DMS79 (cell line): ENCODE results near the gene PRDM10.

ENCODE experiments used
- DNase-seq: peaks from one replicate; lab custom pipeline; 2025; lab: John Stamatoyannopoulos, UW

PRDM10 gene

DNA sequence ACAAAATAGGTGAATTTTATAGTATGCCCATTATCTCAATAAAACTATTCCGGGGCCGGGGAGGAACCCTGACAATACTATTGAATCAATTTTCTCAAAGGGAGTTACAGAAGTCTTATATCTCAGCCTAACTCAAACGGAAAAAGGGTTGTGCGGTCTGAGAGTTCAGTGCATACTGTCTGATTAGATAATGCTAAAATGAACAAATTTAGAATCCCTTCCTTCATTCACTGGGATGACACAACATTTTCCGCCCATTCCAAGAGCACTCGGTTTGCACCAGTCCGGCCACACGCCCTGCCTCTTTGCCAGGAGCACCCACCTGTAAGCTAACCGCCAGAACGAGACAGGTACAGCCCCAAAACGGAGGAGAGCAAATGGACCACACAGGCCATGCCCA lies 57.3 kb downstream of the PRDM10 start:
- DNase-seq, result no peak

DNA sequence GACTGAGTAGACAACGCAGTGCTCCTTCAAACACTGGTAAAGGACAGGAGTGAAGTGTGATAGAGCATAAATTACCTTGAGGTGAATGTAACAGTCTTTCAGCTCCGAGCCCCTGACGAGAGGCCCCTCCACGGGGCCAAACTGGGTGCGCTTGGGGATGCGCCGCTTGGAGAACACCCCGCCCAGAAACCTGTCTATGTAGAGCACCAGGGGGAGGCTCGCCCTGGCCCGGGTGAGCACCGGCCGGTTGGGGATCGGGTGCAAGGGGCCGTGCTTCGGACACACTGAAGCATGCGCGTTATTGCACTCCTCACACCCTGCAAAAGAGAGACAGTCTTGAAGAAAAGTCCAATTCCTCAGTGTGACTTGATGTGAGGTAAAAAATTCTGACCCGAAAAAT lies 57.9 kb downstream of the PRDM10 start:
- DNase-seq, result no peak

DNA sequence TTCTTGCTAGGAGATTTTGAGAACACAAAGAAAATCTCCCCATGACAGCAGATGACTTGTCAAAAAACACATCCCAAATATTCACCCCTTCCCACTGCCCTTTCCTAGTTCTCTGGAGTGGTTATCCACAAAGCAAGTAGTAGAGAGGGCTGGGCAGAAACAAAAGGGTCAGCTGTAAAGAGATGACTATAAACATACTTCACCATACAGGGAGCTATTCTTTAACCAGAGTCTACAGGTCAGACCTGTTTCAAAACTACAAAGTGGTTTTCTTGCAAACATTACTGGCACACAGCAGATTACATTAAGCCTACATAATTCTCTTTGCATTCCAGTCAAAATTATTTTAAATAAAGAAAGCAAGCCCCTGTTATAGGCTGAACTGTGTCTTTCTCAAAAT lies 59.6 kb downstream of the PRDM10 start:
- DNase-seq, result no peak

DNA sequence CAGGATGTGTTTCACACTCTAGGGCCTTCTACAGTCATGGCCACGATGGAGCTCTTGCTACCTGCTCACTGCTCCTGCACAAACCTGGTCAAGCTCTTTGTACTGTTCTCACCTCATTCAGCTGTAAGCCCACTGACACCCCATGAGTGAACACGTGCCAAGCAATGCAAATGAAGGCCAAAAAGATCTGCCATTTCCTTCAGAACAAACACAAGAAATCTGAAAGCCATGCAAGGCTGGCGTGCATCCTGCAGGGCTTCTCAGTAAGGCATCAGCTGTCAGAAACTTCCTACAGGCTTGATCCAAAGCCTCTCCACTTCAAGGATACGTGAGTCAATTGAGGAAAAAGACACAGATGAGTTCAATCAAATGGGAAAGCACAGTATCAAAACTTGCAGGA lies 63.1 kb downstream of the PRDM10 start:
- no peak for DNase-seq

DNA sequence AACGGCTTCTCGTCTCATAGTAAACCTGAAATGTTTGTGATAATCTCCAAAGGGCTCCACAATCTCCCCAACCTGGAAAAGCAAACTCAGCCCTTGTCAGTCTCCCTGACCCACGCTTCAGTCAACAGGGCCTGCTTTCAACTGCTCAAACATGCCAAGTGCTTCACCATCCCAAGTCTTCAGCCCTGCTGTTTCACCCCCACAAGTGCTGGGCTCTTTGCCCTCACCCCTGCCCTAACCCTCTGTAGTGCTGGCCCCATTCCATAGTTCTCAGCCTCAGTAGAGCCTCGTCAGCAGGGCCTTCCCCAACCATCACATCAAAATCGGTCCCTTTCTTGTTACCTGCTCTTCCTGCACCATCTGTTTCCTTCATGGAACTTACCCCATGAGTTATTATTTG lies 63.9 kb downstream of the PRDM10 start:
- no peak for DNase-seq

DNA sequence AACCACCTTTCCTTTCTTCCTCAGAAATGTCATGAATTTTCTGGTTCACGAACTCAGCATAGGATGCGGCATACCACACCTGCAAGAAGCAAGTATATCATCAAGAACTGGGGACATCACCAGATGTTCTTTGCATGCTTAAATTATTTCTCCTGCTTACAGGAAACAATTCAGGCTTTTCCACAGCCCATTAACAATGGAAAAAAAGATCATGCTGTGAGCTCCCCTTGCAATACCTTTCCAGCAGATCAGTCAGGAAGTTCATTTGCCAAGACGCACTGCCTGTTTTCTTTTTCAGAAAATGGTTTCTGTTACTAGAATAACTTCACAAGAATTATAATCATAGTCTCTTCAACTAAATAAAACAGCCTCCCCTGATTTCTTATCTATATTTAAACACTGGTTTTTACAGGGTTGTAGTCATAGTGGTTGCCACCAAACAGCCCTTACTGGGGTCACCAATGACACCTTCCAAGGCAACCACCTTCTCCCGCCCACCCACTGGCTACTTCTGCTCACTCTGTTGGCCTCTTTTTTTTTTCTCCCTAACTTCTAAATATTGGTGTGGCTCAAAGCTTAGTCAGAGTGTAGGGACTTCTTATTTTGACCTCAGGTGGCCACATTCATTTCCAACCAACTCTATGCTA lies 64.9 kb downstream of the PRDM10 start:
- DNase-seq, result peak; percentile 62

DNA sequence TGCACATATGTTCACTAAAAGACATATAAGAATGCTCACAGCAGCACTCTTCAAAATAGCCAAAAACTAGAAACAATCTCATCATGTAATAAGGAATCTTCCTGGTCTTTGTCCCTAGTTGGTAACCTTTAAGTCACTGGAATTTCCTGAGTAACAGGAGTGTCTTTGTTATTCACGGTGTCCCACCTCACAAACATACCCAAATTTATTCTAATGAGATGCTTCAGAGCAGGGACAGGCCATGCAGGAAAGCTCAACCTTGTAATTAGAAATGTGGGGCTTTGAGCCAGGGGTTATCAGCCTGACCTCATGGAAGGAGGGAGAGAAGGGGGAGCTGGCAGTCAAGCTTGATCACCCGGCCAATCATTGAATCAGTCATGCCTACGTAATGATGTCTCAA lies 66.9 kb downstream of the PRDM10 start:
- DNase-seq, result no peak

DNA sequence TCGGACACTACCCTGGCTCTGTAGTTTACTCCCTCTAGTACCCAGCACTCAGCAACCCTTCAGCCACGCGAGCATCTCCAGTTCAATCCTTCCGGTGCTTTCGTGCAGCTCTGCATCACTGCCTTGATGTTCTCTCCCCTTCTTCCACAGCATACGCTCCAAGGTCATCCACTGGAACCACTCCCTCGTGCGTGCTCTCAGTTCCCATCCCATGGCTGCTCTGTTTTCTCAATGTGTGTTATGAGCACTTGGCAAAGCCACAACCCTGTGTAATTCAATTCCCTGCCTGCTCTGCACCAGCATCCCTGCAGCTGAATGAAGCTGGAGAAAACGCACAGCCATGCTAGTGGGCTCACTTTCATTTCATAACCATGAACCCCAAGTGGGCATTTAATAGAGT lies 68.7 kb downstream of the PRDM10 start:
- DNase-seq, result peak; percentile 84

DNA sequence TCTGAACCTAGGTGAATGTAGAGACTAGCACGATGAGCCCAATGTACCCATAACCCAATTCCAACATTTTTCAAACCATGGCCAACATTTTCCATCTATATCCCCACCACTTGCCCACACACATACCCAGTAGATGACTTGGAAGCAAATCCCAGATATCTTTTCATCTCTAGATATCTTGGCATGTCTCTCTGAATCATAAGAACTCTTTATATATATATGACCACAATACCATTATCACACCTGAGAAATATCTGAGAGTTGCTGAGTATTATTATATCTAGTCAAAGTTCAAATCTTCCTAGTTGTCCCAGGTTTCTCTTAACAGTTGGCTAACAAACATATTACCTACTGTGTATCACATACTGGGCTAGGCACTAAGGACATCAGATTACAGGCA lies 69.4 kb downstream of the PRDM10 start:
- no peak for DNase-seq

DNA sequence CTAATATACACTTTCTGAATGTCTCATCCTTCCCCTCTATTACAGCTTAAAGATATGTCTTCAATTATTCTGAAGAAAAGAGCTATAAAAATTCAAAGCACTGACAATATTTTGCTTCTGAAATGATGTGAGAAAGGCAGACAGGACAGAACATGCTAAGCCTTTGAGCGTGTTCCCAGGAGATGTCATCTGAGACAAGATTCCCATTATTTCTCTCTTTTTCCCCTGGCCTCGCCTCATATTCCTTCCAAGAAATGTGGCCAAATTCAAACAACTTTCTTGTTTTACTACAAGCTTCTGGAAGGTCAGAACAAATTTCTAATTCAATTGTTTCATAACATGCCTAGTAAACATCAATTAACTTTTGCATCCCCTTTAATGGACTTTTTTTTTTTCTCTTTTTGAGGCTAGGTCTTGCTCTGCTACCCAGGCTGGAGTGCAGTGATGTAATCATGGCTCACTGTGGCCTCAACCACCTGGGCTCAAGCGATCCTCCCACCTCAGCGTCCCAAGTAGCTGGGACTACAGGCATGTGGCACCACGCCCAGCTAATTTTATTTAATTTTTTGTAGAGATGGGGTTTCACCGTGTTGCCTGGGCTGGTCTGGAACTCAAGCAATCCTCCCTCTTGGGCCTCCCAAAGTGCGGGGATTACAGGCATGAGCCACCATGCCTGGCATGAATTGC lies 70.1 kb downstream of the PRDM10 start:
- DNase-seq, result no peak

DNA sequence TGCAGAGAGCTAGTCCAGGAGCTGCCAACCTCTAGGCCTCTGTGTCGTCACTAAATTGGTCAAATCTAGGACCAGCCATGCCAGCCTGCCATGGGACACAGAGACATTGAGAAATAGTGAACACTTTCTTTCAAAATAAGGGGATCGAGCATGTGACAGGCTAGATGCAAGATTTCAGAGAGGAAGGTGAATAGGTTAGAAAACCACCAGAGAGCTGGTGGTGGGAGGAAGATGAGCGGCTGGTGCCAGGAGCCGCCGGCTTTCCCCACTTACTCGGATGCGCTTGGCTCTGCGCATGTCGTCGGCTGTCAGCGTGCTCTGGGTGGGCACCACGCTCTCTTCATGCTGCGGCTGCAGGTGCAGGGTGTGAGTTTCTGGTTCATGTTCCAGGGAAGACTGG lies 71.9 kb downstream of the PRDM10 start:
- DNase-seq, result no peak

DNA sequence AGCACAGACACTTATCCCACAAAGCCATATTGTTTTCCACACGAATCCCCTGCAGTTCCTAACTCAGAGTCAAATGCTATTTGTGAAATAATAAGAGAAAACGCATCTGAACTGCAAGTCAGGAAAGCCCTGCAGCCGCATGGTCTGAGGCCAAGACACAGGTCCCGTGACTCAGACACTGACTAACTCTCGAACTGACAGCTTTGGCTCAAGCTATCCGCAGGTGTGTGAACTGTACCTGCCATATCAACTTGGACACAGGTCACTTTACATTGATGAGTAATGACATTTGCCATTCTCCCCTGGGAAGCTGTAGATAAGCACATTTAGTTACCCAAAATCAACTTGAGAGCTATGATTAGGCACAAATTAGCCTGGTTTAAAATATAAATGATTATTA lies 72.3 kb downstream of the PRDM10 start:
- DNase-seq, result no peak

DNA sequence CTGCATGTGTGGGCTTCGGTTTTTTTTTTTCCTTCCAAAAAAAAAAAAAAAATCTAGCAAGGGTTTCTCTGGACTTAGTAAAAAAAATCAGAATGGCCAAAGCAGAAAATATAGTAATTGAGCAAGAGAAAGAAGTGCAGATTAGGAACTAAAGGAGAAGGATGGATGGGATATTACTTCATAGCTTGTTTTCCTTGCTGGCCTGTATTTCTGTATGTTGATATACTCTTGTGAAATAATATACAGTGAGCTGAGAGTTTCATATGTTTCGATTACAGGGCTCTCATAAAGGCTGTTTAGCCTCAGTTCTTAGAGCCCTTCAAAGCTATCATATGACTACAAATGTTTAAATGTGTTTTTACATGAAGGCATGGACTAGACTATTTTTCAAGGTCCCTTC lies 72.9 kb downstream of the PRDM10 start:
- DNase-seq, result no peak

DNA sequence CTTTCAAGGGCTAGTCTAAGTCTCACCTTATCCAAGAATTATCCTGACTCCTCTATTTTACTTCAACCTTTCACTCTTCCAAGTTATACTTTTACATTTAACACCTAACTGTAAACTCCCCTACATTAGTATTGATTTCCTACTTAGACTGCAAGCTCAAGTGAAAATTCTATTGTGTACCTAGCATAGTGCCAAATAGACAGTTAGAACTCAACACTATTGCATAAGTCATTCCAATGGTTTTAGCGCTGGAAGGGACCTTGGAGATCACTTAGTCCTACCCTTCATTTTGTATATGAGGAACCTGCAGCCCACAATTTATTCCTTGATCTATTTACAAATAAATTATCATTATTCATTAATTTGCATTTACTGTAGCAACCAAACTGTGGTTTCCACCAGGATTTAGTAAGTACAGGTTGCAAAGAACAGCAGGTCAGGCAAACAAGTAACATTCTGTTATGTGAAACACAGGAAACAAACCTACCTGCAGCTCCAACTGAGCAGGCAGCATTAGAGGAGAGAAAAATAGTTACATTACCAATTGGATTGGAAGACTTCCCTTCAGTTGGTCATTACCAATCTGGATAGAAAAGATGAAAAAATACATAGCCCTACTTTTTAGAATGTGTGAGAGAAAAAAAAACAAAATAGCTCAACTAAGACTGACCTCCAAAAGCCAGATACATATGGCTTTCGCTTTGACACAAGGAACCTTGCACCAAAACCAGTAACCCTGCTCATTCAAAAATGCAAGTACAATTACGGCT lies 73.5 kb downstream of the PRDM10 start:
- no peak for DNase-seq

DNA sequence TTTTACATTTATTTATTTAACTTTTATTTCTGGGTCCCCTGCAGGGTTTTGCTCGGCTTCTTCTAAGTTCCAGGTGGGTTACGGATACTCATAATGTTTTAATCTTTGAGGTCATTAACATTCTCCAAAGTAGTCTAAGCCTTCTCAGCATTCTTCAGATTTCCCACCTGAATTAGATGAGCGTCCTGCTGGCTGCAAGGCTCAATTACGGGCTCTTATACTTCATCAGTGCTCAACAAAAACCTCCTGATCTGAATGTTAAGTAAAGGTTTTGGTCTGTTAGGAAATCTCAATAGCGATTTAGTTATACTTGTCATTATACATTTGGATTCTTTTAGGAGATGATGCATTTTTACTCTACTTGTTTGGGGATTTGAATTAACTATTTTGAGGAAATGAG lies 80.0 kb downstream of the PRDM10 start:
- no peak for DNase-seq

DNA sequence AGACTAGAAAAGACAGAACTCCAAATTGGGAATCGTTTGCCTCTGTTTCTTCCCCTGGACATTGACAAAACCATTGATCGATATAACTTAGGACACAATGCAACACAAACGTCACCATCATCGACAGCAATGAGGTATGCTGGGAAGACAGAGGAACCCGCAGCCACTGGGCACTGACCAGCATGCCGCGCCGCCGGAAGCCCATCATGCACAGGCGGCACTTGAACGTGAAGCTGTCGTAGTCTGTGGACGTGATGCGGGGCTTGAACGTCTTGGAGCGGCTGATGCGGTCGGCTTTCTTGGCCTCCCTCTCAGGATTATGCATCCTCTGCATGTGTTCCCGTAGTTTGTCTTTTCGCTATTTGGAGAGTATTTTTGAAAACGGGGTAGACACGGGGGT lies 84.3 kb downstream of the PRDM10 start:
- DNase-seq, result no peak

DNA sequence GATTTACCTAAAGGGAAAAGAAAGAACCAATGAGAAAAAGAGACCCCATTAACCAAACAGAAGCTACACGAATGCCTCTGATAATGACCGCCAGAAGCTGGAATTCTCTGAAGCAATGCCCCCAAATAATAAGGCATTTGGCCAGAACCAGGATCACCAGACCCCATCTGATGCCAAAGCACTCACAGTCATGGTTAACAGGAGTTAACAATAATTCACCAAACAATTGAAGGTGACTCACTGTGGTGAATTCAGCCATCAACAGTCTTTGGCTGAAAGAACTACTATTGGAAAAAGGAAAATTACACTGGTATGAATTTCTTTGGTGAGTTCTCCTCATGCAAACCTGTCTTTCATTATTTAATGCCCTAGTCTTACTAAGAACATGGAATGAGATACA lies 85.4 kb downstream of the PRDM10 start:
- DNase-seq, result no peak

DNA sequence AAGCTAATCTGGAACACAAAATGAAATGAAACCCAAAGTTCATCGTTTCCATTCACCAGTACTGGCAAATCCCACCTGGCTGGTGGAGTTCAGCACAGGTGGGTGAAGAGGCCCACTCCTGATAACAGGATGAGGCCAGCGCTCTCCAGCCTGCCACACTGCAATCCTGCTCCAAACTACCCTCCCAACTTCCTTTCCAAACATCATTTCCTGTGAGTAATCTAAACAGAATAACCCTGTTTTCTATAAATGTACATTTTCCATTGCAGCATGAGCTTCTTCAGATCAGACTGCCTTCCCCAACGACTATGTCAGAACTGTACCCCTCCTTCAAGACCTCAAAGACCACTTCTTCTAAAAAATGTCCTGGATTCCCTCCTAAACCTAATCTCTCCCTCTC lies 91.3 kb downstream of the PRDM10 start:
- no peak for DNase-seq

DNA sequence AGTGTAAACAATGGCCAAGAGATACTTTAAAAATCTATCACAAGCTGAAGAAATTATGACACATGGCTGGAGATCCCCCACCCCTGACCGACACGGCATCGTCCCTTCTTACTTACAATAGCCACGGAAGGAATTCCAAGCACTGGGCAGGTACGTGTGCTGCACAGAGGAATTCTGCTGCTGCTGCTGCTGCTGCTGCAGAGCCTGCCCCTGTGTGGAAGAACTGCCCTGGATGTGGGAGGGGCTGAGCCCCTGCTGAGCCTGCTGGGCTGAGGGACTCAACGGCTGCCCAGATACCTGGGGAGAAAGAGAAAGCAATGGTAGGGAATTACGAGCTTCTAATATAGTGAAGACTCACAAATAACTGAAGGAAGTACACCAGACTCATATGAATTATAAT lies 92.3 kb downstream of the PRDM10 start:
- DNase-seq, result no peak

DNA sequence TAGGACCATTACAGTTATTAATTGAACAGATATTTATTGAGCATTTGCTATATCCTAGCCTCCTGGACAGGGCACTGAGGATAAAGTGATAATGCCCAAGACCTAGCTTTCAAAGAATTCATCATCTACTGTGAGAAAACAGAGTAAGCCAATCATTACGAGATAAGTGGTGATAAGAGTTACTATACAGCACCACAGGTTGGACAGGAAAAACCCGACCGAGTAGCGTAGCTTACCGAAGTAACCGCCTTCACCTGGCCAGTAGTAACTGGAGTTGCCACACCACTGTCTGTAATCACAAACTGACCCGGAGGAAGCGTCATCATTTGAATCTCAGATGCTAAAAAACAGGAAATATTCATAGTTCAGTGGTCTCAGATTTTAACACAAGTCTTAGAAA lies 97.2 kb downstream of the PRDM10 start:
- DNase-seq, result no peak

DNA sequence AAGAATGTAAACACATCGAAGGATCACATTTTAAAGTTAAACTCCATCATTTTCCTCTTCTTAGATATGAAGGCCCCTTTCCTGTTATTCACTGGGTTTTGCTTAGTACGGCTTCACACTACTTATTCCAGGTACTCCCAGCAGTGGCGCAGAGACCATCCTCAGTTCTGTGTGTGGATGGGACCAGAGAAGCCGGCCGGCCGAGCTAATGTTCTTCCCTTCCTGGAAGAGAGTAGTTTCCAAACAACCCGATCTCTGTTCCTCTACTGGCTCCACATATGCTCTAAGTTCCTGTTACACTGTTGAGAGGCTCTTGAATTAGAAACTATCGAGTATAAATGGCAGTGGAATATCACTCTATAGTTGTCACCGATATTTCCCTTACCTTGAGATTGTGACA lies 106.6 kb downstream of the PRDM10 start:
- no peak for DNase-seq

DNA sequence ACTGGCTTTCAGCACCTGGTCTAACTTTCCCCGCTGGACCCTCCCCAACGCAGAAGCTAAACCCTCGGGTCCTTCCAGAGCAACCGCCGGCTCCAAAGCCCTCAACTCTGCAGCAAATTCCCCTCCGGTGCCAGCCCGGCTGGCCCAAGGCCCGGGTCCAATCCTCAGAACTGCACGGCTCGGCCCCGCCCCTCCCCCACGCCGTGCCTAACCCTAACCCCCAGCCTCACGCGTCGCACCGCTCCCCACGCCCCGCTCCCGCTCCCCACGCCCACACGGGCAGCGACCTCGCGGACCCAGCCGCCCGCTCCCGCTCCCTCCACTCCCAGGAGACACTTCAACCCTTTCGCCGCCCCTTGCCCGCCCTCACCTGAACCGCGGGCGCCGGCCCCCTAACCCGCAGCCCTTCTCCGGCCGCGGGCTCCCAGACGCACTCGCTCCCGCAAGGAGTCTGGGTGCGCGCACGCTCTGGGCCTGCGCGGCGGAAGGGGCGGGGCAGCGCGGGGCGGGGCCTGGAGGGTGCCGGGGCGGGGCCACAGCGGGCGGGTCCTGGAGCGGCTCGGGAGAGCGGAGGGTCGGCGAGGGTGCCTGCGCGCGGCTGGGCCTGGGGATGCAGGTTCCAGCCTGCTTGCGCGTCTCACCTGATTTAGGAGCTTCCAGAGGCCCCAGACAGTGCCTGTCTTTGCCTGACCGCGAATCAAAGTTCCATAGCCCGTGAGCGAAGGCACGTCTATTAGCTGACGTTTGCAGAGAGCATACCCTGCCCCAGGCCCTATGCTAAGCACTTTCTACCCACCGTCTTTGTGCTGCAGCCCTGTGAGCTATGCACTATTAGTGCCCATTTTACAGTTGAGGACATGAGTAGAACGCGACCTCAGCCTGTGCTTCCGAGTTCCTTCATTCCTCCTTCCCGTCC lies 107.3 kb downstream of the PRDM10 start, which contains the start of gene NFRKB:
Gene NFRKB, minus strand, starts transcription at position 453 of the 916 bp plus-strand sequence. CDS start 2,729 bp downstream, outside the sequence.
- DNase-seq, result peak; percentile 77
